Measurements from ENCODE around the gene PDLIM3. TPM values are rescaled to one million over a fixed set of nuclear protein-coding genes. Genes with fewer than 3 reads are reported as not detected.

The PDLIM3 gene
- total RNA-seq = 0.68 and 1.1 TPM in 2 replicates

GRCh38 chr4:185534866-185535611, at the start of gene PDLIM3:
TSS of gene PDLIM3 (minus strand) at chr4:185535507. CDS start at chr4:185535434, 73 bp downstream.

GRCh38 chr4:185471235-185472102, 63.8 kb downstream of the PDLIM3 start, which contains the start of gene CCDC110:
TSS of gene CCDC110 (minus strand) at chr4:185471733. CDS start at chr4:185471683, 50 bp downstream.

Other genes starting within 250 kb of the PDLIM3 start
- 0.08 and 0.31 TPM in 2 replicates for gene LRP2BP, start 139.6 kb downstream of the PDLIM3 start, total RNA-seq
- gene ANKRD37, start 138.7 kb downstream of the PDLIM3 start, total RNA-seq = 3.8 and 10.3 TPM in 2 replicates
- 21.5 and 25.2 TPM in 2 replicates for gene UFSP2, start 109.5 kb downstream of the PDLIM3 start, total RNA-seq
- gene CCDC110, start 63.8 kb downstream of the PDLIM3 start, total RNA-seq = not detected in 2 replicates